HG03135 (cell line): Measurements from ENCODE around the gene BAX.

ENCODE experiments used
- ATAC-seq: cut with Tn5 transposase; IDR thresholded peaks from one replicate; pipeline ENCODE4 v1.9.1; 2021; ENCODE audit warnings: mild to moderate bottlenecking, moderate library complexity; ENCODE audit not compliant: unreplicated experiment

Gene BAX

DNA sequence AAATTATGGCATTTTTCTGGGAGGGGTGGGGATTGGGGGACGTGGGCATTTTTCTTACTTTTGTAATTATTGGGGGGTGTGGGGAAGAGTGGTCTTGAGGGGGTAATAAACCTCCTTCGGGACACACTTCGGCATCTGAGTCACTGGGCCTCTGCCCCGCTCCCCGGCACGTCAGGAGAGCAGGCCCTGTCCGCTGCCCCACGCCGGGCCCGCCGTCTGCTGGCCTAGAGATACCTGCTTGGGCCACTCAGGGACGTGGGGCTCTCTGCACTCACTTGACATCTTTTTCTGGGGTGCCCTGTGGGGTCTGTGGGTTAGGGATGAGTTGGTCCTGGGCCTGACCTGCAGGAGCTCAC is 7.0 kb downstream of the BAX start:
- ATAC-seq, result no peak

DNA sequence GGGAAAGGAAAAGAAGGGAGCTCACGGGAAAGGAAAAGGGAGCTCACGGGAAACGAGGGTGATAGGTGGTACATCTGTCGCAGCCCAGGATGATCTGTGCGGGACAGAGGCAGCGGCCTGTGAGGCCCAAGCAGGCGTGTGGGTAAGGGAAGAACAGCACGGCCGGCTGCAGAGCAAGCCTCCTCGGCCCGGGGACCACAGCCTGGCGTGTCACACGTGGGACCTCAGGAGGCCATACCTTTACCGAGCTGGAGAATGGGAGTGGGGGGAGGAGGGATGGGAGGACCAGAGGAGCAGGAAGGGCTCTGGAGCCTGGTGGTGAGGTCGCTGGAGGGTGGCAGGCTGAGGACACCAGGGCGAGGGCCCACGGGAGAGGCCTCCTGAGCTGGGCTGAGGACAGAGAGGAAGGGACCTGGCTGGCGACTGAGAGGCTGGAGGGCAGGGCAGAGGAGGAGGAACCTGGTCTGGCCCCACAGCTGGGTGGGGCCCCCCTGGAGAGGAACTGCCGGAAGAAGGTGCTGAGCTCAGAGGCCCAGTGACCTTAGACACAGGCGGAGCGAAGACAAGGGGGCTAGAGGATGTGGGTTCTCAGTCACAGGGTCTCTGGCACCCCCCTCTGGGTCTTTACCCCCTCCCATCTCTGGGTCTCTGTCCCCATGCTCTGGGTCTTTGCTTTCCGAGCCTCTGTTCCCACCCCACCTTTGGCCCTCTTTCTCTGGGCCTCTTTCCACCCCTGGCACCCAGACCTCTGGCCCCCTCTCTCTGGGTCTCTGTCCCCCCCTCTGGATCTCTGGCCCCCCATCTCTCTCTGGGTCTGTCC is 7.6 kb downstream of the BAX start:
- ATAC-seq, result peak; percentile 34

DNA sequence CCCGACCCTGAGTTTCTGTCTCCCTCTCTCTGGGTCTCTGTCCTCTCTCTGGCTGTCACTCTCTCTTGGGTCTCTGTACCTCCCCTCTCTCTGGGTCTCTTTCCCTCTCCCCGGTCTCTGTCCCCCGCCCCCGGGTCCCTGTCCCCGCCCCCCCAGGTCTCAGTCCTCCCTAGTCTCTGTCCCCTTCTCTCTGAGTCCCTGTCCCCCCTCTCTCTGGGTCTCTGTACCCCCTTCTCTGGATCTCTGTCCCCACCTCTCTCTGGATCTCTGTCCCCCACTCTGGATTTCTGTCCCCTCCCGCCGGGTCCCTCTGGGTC is 8.1 kb downstream of the BAX start:
- no peak for ATAC-seq

DNA sequence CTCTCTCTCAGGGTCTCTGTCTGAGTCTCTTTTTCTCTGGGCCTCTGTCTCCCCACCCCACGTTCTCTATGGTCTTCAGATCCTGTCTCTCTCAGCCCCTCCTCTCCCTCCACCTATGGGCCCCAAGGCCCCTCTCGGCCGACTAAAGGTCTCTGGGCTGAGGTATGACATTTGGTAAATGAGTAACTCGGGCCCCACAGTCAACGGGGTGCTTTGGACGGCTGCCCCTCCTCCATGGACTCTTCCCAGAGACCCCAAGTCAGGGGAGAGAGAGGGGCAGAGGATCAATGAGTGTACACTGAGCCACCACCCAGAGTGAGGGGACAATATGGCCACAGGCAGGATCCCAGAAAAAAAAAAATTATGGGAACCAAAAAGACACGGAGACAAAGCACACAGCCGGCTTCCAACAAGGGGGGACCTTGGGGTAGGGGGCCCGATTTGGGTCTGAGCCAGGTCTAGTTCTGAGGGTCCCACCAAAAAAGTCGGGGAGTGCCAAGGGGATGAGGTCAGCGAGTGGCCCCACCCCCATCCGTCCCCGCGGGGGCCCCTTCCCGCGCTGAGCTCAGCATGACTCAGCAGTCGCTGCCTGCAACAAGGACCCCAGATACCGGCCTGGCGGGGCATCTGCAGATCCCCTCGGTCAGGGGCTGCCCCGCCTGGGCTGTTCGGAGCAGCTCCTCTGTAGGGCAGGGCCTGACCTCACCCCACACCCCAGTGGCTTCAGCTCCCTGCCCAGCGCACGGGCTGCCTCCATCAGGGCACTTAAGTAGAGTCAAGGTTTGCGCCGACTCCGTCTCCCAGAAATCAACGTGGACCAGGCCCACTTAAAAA is 8.9 kb downstream of the BAX start:
- ATAC-seq, result no peak

- no peak for ATAC-seq
Observed at GRCh38 chr19:48964205-48965039, 9.7 kb downstream of the BAX start.

GRCh38 chr19:48965040-48965805 is 10.5 kb downstream of the BAX start, which contains the start of gene FTL:
Gene FTL, plus strand, starts transcription at chr19:48965309. Its CDS starts 199 bp downstream, at chr19:48965508.
- ATAC-seq, result peak; percentile 48

GRCh38 chr19:48965806-48966540 is 11.3 kb downstream of the BAX start:
- ATAC-seq, result peak; percentile 27

GRCh38 chr19:48966541-48967345 is 12.1 kb downstream of the BAX start:
- ATAC-seq, result no peak

DNA sequence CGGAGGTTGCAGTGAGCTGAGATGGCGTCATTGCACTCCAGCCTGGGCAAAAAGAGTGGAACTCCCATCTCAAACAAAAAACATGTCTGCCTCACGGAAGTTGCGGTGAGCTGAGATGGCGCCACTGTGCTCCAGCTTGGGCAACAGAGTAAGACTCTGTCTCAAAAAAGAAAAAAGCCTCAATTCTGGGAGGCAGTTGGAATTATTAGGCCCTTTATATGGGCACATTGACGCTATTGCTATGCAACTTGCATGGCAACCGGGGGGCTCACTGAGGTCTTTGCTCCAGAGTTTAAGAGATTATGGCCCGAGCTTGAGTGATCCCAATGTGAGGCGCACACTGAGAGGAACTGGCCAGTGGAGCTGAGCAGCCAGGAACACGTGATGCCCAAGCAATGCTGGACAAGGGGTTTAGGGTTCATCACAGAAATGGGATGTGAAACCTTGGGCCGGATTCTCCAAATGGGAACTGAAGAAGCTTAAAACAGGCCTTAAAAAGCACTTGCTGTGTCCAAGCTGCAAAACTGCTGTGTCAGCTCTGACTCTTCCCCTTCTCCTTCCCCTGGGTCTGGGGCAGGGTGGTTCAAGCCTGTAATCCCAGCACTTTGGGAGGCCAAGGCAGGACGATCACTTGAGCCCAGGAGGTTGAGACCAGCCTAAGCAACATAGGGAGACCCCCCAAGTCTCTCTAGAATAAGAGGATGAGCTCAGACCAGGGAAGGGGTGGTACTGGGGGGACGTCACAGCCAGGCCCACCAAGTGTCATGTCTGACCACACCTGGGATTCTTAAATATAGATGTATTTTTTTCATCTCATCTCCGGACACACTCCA is 12.9 kb downstream of the BAX start:
- ATAC-seq, result no peak

GRCh38 chr19:48968179-48968661 is 13.5 kb downstream of the BAX start:
- no peak for ATAC-seq

GRCh38 chr19:48968813-48969218 is 14.1 kb downstream of the BAX start:
- no peak for ATAC-seq

DNA sequence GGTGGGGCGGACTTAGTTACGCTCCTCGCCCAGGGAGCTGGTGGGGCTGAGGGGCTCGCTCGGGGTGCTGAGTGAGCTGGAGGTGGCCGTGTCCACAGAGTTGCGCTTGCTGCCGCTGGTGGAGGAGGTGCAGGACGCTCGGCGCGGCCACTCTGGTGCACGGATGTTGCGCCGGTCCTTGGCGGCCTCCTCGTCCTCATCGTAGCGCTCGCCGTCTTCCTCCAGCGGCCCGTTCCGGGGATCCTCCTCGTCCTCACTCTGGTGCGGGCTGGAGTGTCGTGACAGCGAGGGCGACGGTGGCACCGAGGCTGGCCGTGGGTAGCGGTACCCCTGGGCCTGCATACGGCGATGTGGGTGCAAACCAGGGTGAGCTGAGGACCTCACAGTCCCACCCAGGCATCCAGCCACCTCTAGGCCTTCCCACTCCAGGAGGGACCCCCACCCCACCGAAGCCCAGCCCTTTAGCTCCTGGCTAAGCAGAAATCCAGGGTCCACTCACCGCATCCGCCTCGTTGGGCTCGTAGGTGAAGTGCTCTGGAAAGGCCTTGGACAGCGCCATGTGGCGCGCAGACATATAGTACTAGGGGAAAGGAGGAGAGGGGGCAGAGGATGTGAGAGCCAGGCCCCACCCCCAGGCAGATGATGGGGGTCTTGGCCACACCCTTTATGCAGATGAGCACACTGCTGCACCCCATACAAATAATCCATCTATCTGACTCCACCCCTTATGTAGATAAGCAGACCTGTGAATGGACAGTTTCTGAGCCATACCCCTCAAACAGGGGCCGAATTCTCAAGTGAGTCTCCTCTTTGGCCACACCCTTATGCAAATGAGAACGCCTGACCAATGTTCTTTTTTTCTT is 14.8 kb downstream of the BAX start:
- ATAC-seq, result no peak

DNA sequence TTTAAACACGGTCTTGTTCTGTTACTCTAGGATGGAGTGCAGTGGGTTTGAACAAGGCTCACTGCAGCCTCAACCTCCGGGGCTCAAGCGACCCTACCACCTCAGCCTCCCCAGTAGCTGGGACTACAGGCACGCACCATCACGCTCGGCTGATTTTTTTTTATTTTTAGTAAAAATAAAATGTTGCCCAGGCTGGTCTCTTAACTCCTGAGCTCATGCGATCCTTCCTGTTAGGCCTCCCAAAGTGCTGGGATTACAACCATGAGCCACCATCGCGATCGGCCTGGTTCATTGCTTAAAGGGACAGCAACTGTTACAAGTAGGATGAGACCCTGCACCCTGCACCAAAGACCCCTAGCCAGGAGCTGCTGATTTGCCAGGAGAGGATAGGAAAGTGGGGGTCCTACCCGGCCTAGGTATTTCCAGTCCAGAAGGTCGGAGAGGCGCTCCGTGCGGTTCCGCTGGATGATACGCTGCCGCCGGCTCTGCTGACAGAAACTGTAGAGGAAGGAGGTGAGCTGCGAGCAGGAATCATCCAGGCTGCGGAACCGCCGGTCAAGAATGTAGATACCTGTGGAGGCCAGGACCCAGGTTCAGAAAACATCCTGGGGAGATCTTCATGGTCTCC is 15.6 kb downstream of the BAX start:
- ATAC-seq, result no peak

GRCh38 chr19:48970923-48971395 is 16.3 kb downstream of the BAX start:
- no peak for ATAC-seq

GRCh38 chr19:48975947-48976847 is 21.5 kb downstream of the BAX start:
- ATAC-seq, result no peak
